Bronchial epithelial cell (primary cell): ENCODE results near the gene SMIM43. TPM values are rescaled to one million over a fixed set of nuclear protein-coding genes. Genes with fewer than 3 reads are reported as not detected.

ENCODE experiments used
- DNase-seq: peaks from one replicate; pipeline ENCODE4 v3.0.0-alpha.2; 2010; ENCODE audit warnings: low read depth
- FAIRE-seq: peaks from 2 replicates; lab custom pipeline; 2011; peaks lifted over from hg19 to GRCh38; lab: Jason Lieb, UNC
- H3K27me3 ChIP-seq: 2 replicates; pipeline ENCODE4 v1.5.1; 2011; ENCODE audit warnings: low read length; ENCODE audit not compliant: control insufficient read depth, insufficient read depth
- H3K36me3 ChIP-seq: 2 replicates; pipeline ENCODE4 v1.5.1; 2011; ENCODE audit warnings: low read length; ENCODE audit not compliant: control insufficient read depth, insufficient read depth
- H3K4me3 ChIP-seq: 2 replicates; pipeline ENCODE4 v1.5.1; 2011; ENCODE audit warnings: mild to moderate bottlenecking, low read depth, low read length, control low read depth
- CTCF ChIP-seq: IDR thresholded peaks from 2 replicates; pipeline ENCODE4 v1.5.1; 2011; ENCODE audit warnings: mild to moderate bottlenecking, moderate library complexity, low read length, control low read depth, inconsistent platforms; ENCODE audit not compliant: insufficient read depth, severe bottlenecking
- total RNA-seq: library from RNA; depleted of rRNA; stranded (reverse); fragments of >200 nt; gene quantifications from 2 replicates; pipeline ENCODE4 v1.2.1, GENCODE V29; 2014

Gene SMIM43
- total RNA-seq, 1 donor from 2014 or later = under 0.01 TPM

GRCh38 chr4:121783210-121783609 lies 18.2 kb upstream of the SMIM43 start:
- no peak for TF ChIP-seq CTCF
- Histone ChIP-seq H3K27me3 (no peaks in the 10 kb centered on the region), H3K4me3 (no peak overlapping the region), H3K36me3 (no peaks in the 10 kb centered on the region)
- FAIRE-seq = no peak
- no peak for DNase-seq

GRCh38 chr4:121778991-121779628 lies 14.1 kb upstream of the SMIM43 start:
- Histone ChIP-seq H3K36me3 (no peaks in the 10 kb centered on the region), H3K27me3 (no peaks in the 10 kb centered on the region), H3K4me3 (no peak overlapping the region)
- DNase-seq = no peak
- TF ChIP-seq CTCF = no peak
- FAIRE-seq = no peak

GRCh38 chr4:121777625-121778024 lies 12.7 kb upstream of the SMIM43 start:
- H3K4me3 ChIP-seq = no peak overlapping the region
- DNase-seq (no peak), FAIRE-seq (no peak)
- no peak for TF ChIP-seq CTCF
- no peaks in the 10 kb centered on the region for H3K36me3 ChIP-seq
- no peaks in the 10 kb centered on the region for H3K27me3 ChIP-seq

GRCh38 chr4:121776610-121777401 lies 11.8 kb upstream of the SMIM43 start:
- Histone ChIP-seq H3K36me3 (no peaks in the 10 kb centered on the region), H3K27me3 (no peaks in the 10 kb centered on the region), H3K4me3 (no peak overlapping the region)
- no peak for TF ChIP-seq CTCF
- FAIRE-seq = no peak
- no peak for DNase-seq

GRCh38 chr4:121773883-121774282 lies 8.9 kb upstream of the SMIM43 start:
- no peak overlapping the region for H3K4me3 ChIP-seq
- FAIRE-seq = no peak
- peak; percentile 20 for DNase-seq
- H3K36me3 ChIP-seq = no peaks in the 10 kb centered on the region
- no peak for TF ChIP-seq CTCF
- no peaks in the 10 kb centered on the region for H3K27me3 ChIP-seq

GRCh38 chr4:121771869-121772268 lies 6.9 kb upstream of the SMIM43 start:
- TF ChIP-seq CTCF = no peak
- Histone ChIP-seq H3K27me3 (no peaks in the 10 kb centered on the region), H3K36me3 (no peaks in the 10 kb centered on the region), H3K4me3 (no peak overlapping the region)
- FAIRE-seq = no peak
- no peak for DNase-seq
